HL-60 (cell line): ENCODE data around the gene ARHGAP26.

ENCODE experiments used
- POLR2AphosphoS5 ChIP-seq: IDR thresholded peaks from 2 replicates; pipeline ENCODE4 v1.6.1; 2012; ENCODE audit warnings: low read depth
- TF ChIP-seq, protein P1 (sequence below): IDR thresholded peaks from one replicate; pipeline ENCODE4 v1.5.1; 2011; ENCODE audit warnings: low read length, control low read depth, inconsistent platforms; ENCODE audit not compliant: insufficient read depth
- TF ChIP-seq, protein P2 (sequence below): IDR thresholded peaks from 2 replicates; pipeline ENCODE4 v1.6.1; 2012; ENCODE audit warnings: low read depth; ENCODE audit not compliant: insufficient replicate concordance

DNA sequence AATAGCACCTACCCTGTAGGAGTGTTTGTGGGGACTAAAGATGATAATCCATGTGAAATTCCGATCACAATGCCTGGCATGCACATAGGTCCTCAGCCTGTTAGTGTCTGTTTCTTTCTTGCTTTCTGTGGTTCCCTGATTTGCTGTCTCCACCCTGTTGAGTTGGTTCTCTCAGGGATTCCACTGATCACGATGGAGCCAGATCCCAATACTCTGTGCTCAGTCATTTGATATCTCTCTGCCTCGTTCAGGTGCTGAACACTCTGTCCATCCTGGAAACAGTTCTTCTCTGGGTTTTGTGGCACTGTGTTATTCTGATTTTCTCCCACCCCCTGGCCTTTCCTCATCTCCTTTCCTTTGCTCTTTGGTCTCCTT, 60.8 kb downstream of the ARHGAP26 start:
- TF ChIP-seq, protein P1, sequence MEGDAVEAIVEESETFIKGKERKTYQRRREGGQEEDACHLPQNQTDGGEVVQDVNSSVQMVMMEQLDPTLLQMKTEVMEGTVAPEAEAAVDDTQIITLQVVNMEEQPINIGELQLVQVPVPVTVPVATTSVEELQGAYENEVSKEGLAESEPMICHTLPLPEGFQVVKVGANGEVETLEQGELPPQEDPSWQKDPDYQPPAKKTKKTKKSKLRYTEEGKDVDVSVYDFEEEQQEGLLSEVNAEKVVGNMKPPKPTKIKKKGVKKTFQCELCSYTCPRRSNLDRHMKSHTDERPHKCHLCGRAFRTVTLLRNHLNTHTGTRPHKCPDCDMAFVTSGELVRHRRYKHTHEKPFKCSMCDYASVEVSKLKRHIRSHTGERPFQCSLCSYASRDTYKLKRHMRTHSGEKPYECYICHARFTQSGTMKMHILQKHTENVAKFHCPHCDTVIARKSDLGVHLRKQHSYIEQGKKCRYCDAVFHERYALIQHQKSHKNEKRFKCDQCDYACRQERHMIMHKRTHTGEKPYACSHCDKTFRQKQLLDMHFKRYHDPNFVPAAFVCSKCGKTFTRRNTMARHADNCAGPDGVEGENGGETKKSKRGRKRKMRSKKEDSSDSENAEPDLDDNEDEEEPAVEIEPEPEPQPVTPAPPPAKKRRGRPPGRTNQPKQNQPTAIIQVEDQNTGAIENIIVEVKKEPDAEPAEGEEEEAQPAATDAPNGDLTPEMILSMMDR, result no peak
- no peak for TF ChIP-seq POLR2AphosphoS5
- TF ChIP-seq, protein P2, sequence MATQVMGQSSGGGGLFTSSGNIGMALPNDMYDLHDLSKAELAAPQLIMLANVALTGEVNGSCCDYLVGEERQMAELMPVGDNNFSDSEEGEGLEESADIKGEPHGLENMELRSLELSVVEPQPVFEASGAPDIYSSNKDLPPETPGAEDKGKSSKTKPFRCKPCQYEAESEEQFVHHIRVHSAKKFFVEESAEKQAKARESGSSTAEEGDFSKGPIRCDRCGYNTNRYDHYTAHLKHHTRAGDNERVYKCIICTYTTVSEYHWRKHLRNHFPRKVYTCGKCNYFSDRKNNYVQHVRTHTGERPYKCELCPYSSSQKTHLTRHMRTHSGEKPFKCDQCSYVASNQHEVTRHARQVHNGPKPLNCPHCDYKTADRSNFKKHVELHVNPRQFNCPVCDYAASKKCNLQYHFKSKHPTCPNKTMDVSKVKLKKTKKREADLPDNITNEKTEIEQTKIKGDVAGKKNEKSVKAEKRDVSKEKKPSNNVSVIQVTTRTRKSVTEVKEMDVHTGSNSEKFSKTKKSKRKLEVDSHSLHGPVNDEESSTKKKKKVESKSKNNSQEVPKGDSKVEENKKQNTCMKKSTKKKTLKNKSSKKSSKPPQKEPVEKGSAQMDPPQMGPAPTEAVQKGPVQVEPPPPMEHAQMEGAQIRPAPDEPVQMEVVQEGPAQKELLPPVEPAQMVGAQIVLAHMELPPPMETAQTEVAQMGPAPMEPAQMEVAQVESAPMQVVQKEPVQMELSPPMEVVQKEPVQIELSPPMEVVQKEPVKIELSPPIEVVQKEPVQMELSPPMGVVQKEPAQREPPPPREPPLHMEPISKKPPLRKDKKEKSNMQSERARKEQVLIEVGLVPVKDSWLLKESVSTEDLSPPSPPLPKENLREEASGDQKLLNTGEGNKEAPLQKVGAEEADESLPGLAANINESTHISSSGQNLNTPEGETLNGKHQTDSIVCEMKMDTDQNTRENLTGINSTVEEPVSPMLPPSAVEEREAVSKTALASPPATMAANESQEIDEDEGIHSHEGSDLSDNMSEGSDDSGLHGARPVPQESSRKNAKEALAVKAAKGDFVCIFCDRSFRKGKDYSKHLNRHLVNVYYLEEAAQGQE, result no peak
